MM.1S (cell line): ENCODE results near the gene SCO2.

ENCODE experiments used
- EZH2 ChIP-seq: fragments of 300-600 bp; sonication (generic); optimal IDR thresholded peaks from 2 replicates; pipeline ENCODE3; 2017; ENCODE audit warnings: low read depth, mild to moderate bottlenecking, antibody characterized with exemption, low read length, mixed read lengths
- EZH2phosphoT487 ChIP-seq: fragments of 300-600 bp; sonication (generic); IDR thresholded peaks from 2 replicates; pipeline ENCODE4 v1.6.1; 2018; ENCODE audit warnings: antibody characterized with exemption, low read length

DNA sequence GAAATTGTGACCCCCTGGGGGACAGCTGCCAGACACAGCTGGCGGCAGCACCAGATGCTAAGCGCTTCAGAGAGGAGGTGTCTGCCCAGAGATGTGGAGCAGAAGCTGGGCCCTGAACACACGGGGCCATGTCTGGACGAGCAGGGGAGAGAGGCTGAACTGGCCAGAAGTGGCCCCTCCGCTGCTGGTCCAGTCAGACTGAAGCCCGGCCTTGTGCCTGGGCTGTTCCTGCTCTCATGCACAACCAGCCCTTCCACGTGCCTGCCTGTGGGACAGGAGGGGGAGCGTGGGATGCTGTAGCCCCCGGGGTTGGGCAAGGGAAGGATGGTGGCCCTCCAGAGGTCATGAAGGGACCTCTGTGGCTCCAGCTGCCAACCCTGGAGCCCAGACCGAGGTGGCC lies 42.3 kb downstream of the SCO2 start:
- no peak for TF ChIP-seq EZH2phosphoT487
- TF ChIP-seq EZH2, result no peak
